HG02870 (cell line): ENCODE data around the gene HABP4.
"Not testable (repeated sequence)": the region's sequence is repeated elsewhere in the genome, so short reads cannot be mapped to it uniquely, and the experiment has no call there.

Experiments used
- ATAC-seq: cut with Tn5 transposase; IDR thresholded peaks from one replicate; pipeline ENCODE4 v1.9.1; 2021; ENCODE audit warnings: mild to moderate bottlenecking, moderate library complexity; ENCODE audit not compliant: unreplicated experiment

Gene HABP4

GRCh38 chr9:96496368-96497116 is 46.6 kb downstream of the HABP4 start:
- no peak for ATAC-seq

- ATAC-seq: no peak
These were observed 47.1 kb downstream of the HABP4 start for GRCh38 chr9:96497117-96497399.

GRCh38 chr9:96498796-96499195 is 48.8 kb downstream of the HABP4 start:
- no peak for ATAC-seq

- no peak for ATAC-seq
These were observed 49.3 kb downstream of the HABP4 start for GRCh38 chr9:96499257-96499656.

- ATAC-seq: no peak
These were observed 51.0 kb downstream of the HABP4 start for GRCh38 chr9:96500696-96501632.

- ATAC-seq: no peak
These were observed 51.9 kb downstream of the HABP4 start for GRCh38 chr9:96501633-96502538.

- ATAC-seq: no peak
These were observed 52.8 kb downstream of the HABP4 start for GRCh38 chr9:96502539-96503373.

GRCh38 chr9:96503374-96503748 is 53.4 kb downstream of the HABP4 start:
- ATAC-seq: not testable (repeated sequence)

- ATAC-seq: no peak
These were observed 53.9 kb downstream of the HABP4 start for GRCh38 chr9:96503918-96504317.

GRCh38 chr9:96505316-96505991 is 55.5 kb downstream of the HABP4 start:
- ATAC-seq: no peak

GRCh38 chr9:96508227-96508940 is 58.4 kb downstream of the HABP4 start:
- ATAC-seq: no peak

- no peak for ATAC-seq
These were observed 59.1 kb downstream of the HABP4 start for GRCh38 chr9:96509026-96509425.

GRCh38 chr9:96509848-96510247 is 59.9 kb downstream of the HABP4 start:
- ATAC-seq: no peak

GRCh38 chr9:96510258-96510657 is 60.3 kb downstream of the HABP4 start:
- ATAC-seq: no peak

GRCh38 chr9:96512240-96512639 is 62.3 kb downstream of the HABP4 start:
- ATAC-seq: no peak

- ATAC-seq: no peak
These were observed 63.7 kb downstream of the HABP4 start for GRCh38 chr9:96513622-96514021.

GRCh38 chr9:96514108-96514799 is 64.3 kb downstream of the HABP4 start:
- no peak for ATAC-seq

GRCh38 chr9:96514800-96515158 is 64.8 kb downstream of the HABP4 start:
- ATAC-seq: no peak
